Mammary epithelial cell (primary cell): ENCODE measurements around the gene HS3ST4.

ENCODE experiments used
- CTCF ChIP-seq, 2 donors: IDR thresholded peaks in 1 of 2; conservative IDR thresholded peaks in 1 of 2; 2 replicates each; pipeline ENCODE4 v1.5.1; 2011 to 2012; ENCODE audit warnings: inconsistent platforms in 2 of 2, low read length in 2 of 2, mild to moderate bottlenecking in 2 of 2, control low read depth in 1 of 2, low read depth in 1 of 2; ENCODE audit not compliant: insufficient read depth in 1 of 2; ENCODE audit errors: extremely low read depth in 1 of 2
- EZH2 ChIP-seq: IDR thresholded peaks from 2 replicates; pipeline ENCODE4 v1.6.1; 2012; ENCODE audit warnings: low read length, inconsistent platforms, borderline replicate concordance

- TF ChIP-seq CTCF (conservative IDR thresholded peaks at IDR 0.05 in 1 of 2, IDR thresholded peaks at IDR 0.05 in 1 of 2; ENCODE audit: extremely low read depth in 1 of 2, insufficient read depth in 1 of 2, low read depth in 1 of 2, low read length in 2 of 2) (no peak), EZH2 (no peak)
These were observed 125.5 kb downstream of the HS3ST4 start for GRCh38 chr16:25817295-25817694.
